ENCODE results near the gene LRP3.
"Not testable (repeated sequence)": the region's sequence is repeated elsewhere in the genome, so short reads cannot be mapped to it uniquely, and the experiment has no call there.

Gene LRP3

GRCh38 chr19:33208904-33209849, 15.0 kb downstream of the LRP3 start:
- no CpG with 5 or more reads among the region's 24 CpGs for WGBS, 2 donors (ENCODE audit: extremely low coverage in 2 of 2, insufficient read length in 2 of 2, insufficient replicate concordance in 1 of 2)
- no peaks in the 10 kb centered on the region for H3K4me1 ChIP-seq (ENCODE audit: control insufficient read depth in 2 of 2, insufficient read depth in 1 of 2, low read depth in 1 of 2, low read length in 2 of 2)
- DNase-seq (ENCODE audit: low spot score): no peak

DNA sequence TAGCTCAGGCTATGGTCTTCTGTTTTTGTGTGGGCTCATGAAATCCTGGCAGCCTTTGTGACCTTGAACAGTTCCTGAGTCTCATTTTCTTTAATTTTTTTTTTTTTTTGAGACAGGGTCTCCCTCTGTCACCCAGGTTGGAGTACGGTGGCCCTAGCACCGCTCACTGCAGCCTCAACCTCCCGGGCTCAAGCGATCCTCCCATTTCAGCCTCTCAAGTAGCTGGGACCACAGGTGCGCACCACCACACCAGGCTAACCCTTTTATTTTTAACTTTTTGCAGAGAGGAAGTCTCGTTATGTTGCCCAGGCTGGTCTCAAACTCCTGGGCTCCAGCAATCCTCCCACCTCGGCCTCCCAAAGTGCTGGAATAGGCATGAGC, 15.7 kb downstream of the LRP3 start:
- H3K4me3 ChIP-seq (ENCODE audit: low read length in 2 of 2); H3K23ac ChIP-seq (ENCODE audit: low read depth, low read length, poor library complexity); H3K18ac ChIP-seq (ENCODE audit: low read length); H2AFZ ChIP-seq (ENCODE audit: low read length); H2BK5ac ChIP-seq (ENCODE audit: low read length); H3K27ac ChIP-seq (replicated peaks; ENCODE audit: low read length); H3K79me1 ChIP-seq (ENCODE audit: low read depth, low read length); DNase-seq (ENCODE audit: low spot score); H2AK5ac ChIP-seq (ENCODE audit: low read depth, low read length); H2BK120ac ChIP-seq (ENCODE audit: low read depth, low read length); H4K8ac ChIP-seq (ENCODE audit: low read depth, low read length); H3K9ac ChIP-seq (ENCODE audit: low read depth, low read length, poor library complexity); H2BK12ac ChIP-seq (ENCODE audit: low read length); H3K4me2 ChIP-seq (ENCODE audit: insufficient read depth, low read length, poor library complexity, severe bottlenecking); H3K9me3 ChIP-seq (replicated peaks in 1 of 2; ENCODE audit: control insufficient read depth in 2 of 2, insufficient read depth in 1 of 2, low read depth in 1 of 2, low read length in 2 of 2); H3K4ac ChIP-seq (ENCODE audit: low read length); H4K91ac ChIP-seq (ENCODE audit: low read depth, low read length, poor library complexity); H3K4me1 ChIP-seq (ENCODE audit: control insufficient read depth in 2 of 2, insufficient read depth in 1 of 2, low read depth in 1 of 2, low read length in 2 of 2); H3K27me3 ChIP-seq (ENCODE audit: control insufficient read depth in 3 of 3, insufficient read depth in 3 of 3, low read depth in 1 of 3, low read length in 3 of 3); H2BK15ac ChIP-seq (ENCODE audit: low read length); H3K14ac ChIP-seq (ENCODE audit: low read length): not testable (repeated sequence)
- no CpG with 5 or more reads among the region's 7 CpGs for WGBS, 2 donors (ENCODE audit: extremely low coverage in 2 of 2, insufficient read length in 2 of 2, insufficient replicate concordance in 1 of 2)
- peaks cover 12 to 29% of the 10 kb centered on the region in 2 donors for H3K36me3 ChIP-seq (replicated peaks in 1 of 2; ENCODE audit: control insufficient read depth in 2 of 2, insufficient read depth in 2 of 2, low read length in 2 of 2)

More at GRCh38 chr19:33208904-33209849, 15.0 kb downstream of the LRP3 start:
- H2BK5ac ChIP-seq (ENCODE audit: low read length): peak overlapping the region; percentile 39
- no peak overlapping the region for H3K4me3 ChIP-seq (ENCODE audit: low read length in 2 of 2)
- H4K91ac ChIP-seq (ENCODE audit: low read depth, low read length, poor library complexity): no peak overlapping the region
- H2AK5ac ChIP-seq (ENCODE audit: low read depth, low read length): no peak overlapping the region
- no peak overlapping the region for H2BK12ac ChIP-seq (ENCODE audit: low read length)
- no peaks in the 10 kb centered on the region for H3K27me3 ChIP-seq (ENCODE audit: control insufficient read depth in 3 of 3, insufficient read depth in 3 of 3, low read depth in 1 of 3, low read length in 3 of 3)
- H2AFZ ChIP-seq (ENCODE audit: low read length): no peak overlapping the region
- no peak overlapping the region for H3K9ac ChIP-seq (ENCODE audit: low read depth, low read length, poor library complexity)
- no peak overlapping the region for H3K14ac ChIP-seq (ENCODE audit: low read length)
- no peak overlapping the region for H3K4ac ChIP-seq (ENCODE audit: low read length)
- H2BK15ac ChIP-seq (ENCODE audit: low read length): no peak overlapping the region
- peaks cover 15 to 36% of the 10 kb centered on the region in 2 donors for H3K36me3 ChIP-seq (replicated peaks in 1 of 2; ENCODE audit: control insufficient read depth in 2 of 2, insufficient read depth in 2 of 2, low read length in 2 of 2)
- peaks cover 3% of the 10 kb centered on the region for H3K79me1 ChIP-seq (ENCODE audit: low read depth, low read length)
- H3K4me2 ChIP-seq (ENCODE audit: insufficient read depth, low read length, poor library complexity, severe bottlenecking): no peak overlapping the region
- no peak overlapping the region for H2BK120ac ChIP-seq (ENCODE audit: low read depth, low read length)
- H4K8ac ChIP-seq (ENCODE audit: low read depth, low read length): peak overlapping the region; percentile 17
- H3K23ac ChIP-seq (ENCODE audit: low read depth, low read length, poor library complexity): no peak overlapping the region
- no peaks in the 10 kb centered on the region for H3K9me3 ChIP-seq (replicated peaks in 1 of 2; ENCODE audit: control insufficient read depth in 2 of 2, insufficient read depth in 1 of 2, low read depth in 1 of 2, low read length in 2 of 2)
- H3K27ac ChIP-seq (replicated peaks; ENCODE audit: low read length): no peak overlapping the region
- peak overlapping the region; percentile 19 for H3K18ac ChIP-seq (ENCODE audit: low read length)

DNA sequence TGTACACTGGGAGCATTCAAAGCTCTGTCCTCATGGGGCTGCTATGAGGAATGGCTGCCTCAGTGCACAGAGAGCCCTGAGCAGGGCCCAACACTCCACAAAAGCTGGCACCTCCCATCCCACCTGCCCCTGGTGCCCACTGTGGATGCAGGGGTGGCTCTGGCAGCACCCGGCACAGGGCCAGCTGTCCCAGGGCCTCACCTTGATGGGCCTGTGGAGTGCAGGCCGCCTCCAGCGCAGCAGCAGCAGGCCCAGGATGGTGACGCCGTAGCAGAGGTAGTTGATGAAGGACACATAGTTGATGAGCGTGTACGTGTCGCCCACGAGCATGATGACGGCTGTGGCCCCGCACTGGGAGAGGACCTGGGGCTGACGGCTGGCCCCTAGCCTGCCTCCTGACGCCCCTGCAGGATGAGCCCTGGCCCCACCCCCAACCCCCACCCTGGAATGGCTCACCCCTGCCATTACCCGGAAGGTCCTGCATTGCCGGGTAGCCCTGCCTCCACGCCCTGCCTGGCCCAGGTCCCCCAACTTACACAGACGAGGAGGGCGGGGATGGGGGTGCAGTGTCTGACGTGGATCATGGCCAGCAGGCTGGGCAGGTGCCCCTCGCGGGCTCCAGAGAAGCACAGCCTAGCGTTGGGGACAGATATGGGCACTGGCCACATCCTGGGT, 16.3 kb downstream of the LRP3 start:
- Histone ChIP-seq H3K4me3 (ENCODE audit: low read length in 2 of 2) (no peak overlapping the region), H3K4me2 (ENCODE audit: insufficient read depth, low read length, poor library complexity, severe bottlenecking) (no peak overlapping the region), H3K18ac (ENCODE audit: low read length) (peak overlapping the region; percentile 83), H3K9me3 (replicated peaks in 1 of 2; ENCODE audit: control insufficient read depth in 2 of 2, insufficient read depth in 1 of 2, low read depth in 1 of 2, low read length in 2 of 2) (no peaks in the 10 kb centered on the region), H3K27ac (replicated peaks; ENCODE audit: low read length) (no peak overlapping the region), H2AFZ (ENCODE audit: low read length) (no peak overlapping the region), H3K4ac (ENCODE audit: low read length) (peak overlapping the region; percentile 89), H4K91ac (ENCODE audit: low read depth, low read length, poor library complexity) (no peak overlapping the region), H2AK5ac (ENCODE audit: low read depth, low read length) (peak overlapping the region; percentile 37), H2BK15ac (ENCODE audit: low read length) (no peak overlapping the region), H3K23ac (ENCODE audit: low read depth, low read length, poor library complexity) (peak overlapping the region; percentile 95), H4K8ac (ENCODE audit: low read depth, low read length) (peak overlapping the region; percentile 48), H3K4me1 (ENCODE audit: control insufficient read depth in 2 of 2, insufficient read depth in 1 of 2, low read depth in 1 of 2, low read length in 2 of 2) (peaks cover 0 to 2% of the 10 kb centered on the region in 2 donors), H2BK5ac (ENCODE audit: low read length) (peak overlapping the region; percentile 13), H2BK120ac (ENCODE audit: low read depth, low read length) (no peak overlapping the region), H3K14ac (ENCODE audit: low read length) (peak overlapping the region; percentile 75), H3K27me3 (ENCODE audit: control insufficient read depth in 3 of 3, insufficient read depth in 3 of 3, low read depth in 1 of 3, low read length in 3 of 3) (no peaks in the 10 kb centered on the region), H3K36me3 (replicated peaks in 1 of 2; ENCODE audit: control insufficient read depth in 2 of 2, insufficient read depth in 2 of 2, low read length in 2 of 2) (peaks cover 7 to 24% of the 10 kb centered on the region in 2 donors), H3K9ac (ENCODE audit: low read depth, low read length, poor library complexity) (no peak overlapping the region), H2BK12ac (ENCODE audit: low read length) (no peak overlapping the region), H3K79me1 (ENCODE audit: low read depth, low read length) (peaks cover 3% of the 10 kb centered on the region)
- DNase-seq (ENCODE audit: low spot score): no peak
- no CpG with 5 or more reads among the region's 22 CpGs for WGBS, 2 donors (ENCODE audit: extremely low coverage in 2 of 2, insufficient read length in 2 of 2, insufficient replicate concordance in 1 of 2)
